NOMO-1 (cell line): ENCODE data around the gene AATK.

Source experiments
- DNase-seq, 2 experiments: peaks; one replicate each; lab custom pipeline; 2025; ENCODE audit not compliant: unreplicated experiment in 2 of 2; lab: John Stamatoyannopoulos, UW

Gene AATK

GRCh38 chr17:81130385-81131361, 35.3 kb downstream of the AATK start:
- DNase-seq: no peak

GRCh38 chr17:81129711-81130367, 36.2 kb downstream of the AATK start:
- DNase-seq: no peak

DNA sequence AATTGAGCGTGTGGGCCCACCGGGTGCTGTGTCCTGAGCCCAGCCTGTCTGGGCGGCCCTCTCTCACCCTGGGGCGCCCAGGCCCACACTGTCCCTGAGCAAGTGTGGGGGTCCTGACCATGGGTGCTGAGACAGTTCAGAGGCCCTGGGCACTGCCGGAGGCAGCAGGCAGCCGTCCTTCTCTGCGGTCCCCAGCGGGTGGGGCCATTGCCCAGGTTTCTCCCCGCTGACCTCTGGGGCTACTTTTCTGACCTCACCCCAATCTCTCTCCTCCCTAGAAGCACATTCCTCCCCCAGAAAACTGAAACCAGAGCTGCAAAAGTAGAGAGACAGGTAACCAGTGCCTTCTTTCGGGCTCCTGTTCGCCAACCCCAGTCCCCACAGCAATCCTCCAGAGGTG, 36.7 kb downstream of the AATK start:
- no peak for DNase-seq

GRCh38 chr17:81128774-81129173, 37.2 kb downstream of the AATK start:
- DNase-seq: no peak

DNA sequence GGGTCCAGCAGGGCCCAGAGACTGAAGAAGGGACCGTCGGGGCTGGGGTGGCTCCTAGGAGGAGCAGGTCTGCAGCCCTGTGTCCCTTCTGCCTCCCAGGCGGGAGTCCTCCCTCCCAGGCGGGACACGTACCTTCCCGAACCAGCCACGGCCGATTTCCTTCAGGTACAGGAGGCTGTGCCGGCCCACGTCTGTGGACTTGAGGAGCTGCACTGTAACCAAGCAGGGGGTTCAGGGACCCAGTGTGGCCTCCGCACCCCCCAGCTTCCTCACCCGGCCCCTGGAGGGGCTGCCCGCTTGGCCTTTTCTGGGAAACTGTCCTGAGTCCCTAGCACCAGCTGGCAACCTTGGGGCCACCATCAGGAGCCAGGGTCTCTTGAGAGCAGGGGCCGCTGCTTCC, 37.7 kb downstream of the AATK start:
- no peak for DNase-seq

- DNase-seq: no peak
These were observed 38.4 kb downstream of the AATK start for GRCh38 chr17:81127526-81128177.

GRCh38 chr17:81127133-81127455, 38.9 kb downstream of the AATK start:
- no peak for DNase-seq

- no peak for DNase-seq
These were observed 39.5 kb downstream of the AATK start for GRCh38 chr17:81126281-81127132.

DNA sequence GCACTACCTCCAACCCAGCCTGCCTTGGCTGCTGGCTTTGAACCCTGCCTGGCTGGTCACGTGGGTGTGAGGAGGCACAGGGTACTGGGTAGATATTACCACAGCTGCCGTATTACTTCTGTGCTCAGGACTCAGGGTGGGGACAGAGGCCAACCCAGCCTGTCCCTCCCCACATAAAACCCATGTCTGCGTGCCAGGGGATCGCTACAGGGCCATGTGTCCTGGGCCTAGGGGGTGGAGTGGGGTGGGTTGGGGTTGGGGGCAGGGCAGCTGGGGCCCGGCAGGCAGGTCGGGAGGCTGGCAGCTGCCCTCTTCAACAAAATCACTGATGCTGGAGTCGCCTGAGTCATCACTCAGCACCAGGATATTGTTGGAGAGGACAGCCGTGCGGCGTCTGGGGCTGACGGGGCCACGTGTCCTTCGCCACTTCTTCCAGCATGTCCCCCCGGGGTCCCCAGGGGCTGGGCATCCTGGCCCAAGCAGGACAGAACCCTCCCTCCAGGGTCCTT, 40.4 kb downstream of the AATK start:
- DNase-seq: no peak

DNA sequence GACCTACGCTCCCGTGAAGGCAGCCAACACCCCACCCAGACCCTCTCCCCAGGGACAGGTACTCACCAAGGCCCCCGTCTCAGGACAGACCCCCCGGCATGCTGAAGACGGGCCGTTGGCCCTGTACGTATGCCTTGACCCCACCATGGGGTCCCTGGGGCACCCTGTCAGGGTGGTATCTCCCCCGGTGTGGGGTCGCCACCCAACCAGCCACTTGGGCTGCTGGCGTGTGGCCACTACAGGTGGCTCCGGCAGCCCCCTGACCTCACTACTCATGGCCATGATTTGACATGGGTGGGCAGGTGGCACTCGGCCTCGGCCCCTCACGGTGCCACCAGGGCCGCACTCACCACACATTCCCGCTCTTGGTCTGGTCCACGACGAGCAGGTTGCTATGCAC, 41.6 kb downstream of the AATK start:
- DNase-seq: no peak

DNA sequence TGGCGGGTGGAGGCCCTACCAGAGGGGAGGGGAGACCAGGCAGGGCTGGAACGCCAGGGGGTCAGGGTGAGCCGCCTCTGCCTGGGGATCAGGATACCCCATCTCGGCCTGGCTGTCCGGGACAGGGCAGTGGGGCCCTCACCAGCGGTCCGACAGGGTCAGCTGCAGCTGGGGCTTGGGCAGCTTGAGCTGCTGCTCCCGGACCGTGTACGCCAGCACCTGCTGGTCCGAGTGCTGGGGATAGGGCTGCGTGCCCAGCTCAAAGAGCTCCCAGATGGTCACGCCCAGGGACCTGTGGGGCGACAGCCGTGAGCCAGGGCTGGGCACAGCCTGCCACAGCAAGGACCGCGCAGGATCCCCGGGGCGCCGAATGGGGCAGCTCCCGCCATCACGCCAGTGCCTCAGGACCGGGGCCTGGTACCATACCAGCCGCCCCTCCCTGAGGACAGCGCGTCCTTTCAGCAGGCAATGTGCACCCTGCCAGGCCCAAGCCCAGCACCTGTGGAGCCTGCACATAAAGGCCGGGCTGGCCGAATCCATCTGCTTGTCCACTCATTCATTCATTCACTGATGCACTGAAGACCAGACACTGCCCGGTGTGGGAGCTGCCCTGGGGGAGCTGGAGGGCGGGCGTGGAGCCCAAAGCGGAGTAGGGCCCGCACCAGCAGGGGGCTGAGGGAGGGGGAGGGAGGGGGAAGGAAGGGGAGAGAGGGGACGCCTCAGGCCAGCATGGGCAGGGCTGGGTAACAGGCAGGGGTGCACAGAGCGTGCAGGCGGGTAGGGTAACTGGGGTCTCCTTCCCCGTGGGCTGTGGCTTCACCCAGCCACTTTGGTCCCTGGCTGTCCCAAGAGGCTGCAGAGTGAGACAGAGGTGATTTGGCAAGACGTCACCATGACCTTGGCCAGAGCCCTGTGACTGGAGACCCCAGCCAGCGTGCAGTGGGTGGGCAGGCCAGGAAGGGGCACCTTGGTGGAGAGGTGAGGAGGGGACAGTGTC, 42.7 kb downstream of the AATK start:
- no peak for DNase-seq

DNA sequence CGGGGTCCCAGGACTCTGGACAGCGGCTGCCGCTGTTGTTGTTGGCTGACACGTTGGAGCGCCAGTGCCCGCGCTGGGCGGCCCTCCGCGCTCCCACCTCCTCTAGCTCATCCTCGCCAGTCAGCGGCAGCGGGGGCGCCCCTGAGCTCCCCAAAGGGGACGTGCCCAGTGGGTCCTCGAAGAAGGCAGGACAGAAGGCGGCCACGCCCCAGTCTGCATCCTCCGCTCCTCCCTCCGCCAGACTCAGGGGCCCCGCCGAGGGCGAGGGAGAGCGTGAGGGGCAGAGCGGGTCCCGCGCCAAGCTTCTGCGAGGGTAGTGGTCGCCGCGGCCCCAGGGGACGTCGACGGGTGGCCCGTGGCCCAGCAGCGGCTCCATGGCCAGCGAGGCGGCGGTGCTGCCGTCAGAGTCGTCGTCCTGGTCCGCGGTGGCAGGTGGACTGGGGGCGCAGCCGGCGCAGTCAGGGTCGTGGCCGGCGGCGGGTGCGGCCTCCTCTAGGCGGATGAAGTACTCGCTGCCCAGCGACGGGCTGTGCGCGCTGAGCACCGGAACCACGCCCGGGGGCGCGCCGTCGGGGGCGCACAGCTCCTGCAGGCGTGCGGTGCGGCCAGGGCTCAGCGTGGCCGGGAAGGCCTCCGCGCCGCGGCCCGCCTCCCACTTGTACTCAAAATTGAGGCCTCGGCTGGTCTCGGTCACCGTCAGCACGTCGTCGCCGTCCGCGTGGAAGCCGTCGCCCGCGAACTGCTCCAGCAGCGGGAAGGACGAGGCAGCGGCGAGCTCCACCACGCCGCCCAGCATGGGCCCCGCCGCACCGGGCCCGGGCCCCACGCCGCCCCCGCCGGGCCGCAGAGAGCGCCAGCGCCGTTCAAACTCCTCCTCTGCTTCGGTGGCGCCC, 43.9 kb downstream of the AATK start:
- DNase-seq: no peak

DNA sequence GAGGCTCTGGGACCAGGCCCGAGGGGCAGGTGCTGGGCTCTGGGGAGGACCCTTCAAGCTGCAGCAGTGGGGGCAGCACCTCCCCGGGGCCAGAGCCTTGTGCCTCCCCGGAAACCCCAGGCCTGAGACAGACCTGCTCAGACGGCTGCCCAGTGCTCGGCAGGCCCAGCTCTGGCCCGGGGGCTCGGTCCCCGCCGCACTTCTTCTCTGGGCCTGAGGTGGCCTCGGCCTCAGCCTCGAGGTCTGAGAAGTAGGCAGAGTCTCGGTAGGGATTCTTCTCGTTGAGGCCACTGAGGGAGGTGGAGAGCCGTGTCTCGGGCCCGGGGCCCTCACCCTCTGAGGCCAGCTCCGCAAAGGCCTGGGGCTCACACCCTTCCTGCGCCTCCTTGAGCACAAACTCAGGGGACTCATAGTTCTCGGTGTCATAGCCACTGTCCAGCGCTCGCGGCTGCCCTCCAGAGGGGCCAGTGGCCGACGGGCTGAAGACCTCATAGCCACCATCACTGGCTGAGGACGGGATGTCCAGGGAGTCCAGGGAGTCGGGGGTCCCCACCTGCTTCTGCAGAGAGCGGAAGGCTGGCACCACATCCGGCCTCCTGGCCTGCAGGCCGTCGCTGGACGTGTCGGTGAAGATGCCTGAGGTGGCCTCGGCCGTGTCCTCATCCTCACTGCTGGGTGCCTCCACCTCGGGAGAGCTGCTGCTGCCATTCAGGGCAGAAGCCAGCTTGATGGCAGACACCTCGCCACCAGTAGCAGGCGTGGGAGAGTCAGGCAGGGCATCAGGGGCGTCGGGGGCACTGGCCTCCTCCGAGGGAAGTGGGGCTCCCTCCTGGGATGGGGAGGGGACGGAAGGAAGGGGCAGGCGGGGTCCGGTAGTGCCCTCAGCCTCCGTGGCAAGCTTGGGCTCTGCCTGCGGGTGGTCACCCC, 45.1 kb downstream of the AATK start:
- no peak for DNase-seq

DNA sequence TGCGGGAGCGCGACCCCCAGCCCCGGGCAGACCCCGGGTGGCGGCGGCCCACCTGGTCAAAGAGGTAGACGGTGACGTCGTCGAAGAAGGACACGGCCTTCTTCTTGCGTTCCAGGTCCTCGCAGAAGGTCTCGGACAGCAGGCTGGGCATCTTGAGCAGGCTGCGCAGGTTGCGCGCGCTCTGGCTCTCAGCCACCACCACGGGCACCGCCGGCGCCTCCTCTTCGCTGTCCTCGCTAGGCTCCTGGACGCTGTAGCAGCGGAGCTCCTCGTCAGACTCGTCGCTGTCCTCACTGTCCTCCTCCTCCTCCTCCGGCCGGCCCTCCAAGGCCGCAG, 45.9 kb downstream of the AATK start:
- no peak for DNase-seq

GRCh38 chr17:81119223-81120148, 46.5 kb downstream of the AATK start:
- peak; percentile 29 to 45 for DNase-seq
